SK-N-SH (cell line): ENCODE data around the gene MAEA. TPM values are rescaled to one million over a fixed set of nuclear protein-coding genes. Genes with fewer than 3 reads are reported as not detected.
A peak's percentile ranks its signal among the peaks of the same experiment; 100 is the strongest.

Source experiments
- CTCF ChIA-PET: fragments of 300-600, 350-600 bp; formaldehyde crosslinking; extraction: SDS; loops from one replicate; lab custom pipeline; 2021; lab: Yijun Ruan, JAX
- POLR2A ChIA-PET: fragments of 350-600 bp; sonication (Branson Sonifier 250); formaldehyde crosslinking; extraction: SDS; loops from one replicate; lab custom pipeline; 2020; ENCODE audit warnings: antibody characterized with exemption, inconsistent platforms; lab: Yijun Ruan, JAX
- DNase-seq: peaks from one replicate; pipeline ENCODE4 v3.0.0; 2012
- H2AFZ ChIP-seq: fragments of 200-600 bp; sonication (generic); 2 replicates; pipeline ENCODE4 v1.8.1; 2016; ENCODE audit warnings: antibody characterized with exemption, mild to moderate bottlenecking, low read depth
- H3F3A ChIP-seq: fragments of 200-600 bp; sonication (generic); replicated peaks from 2 replicates; pipeline ENCODE3; 2016; ENCODE audit warnings: antibody characterized with exemption, mild to moderate bottlenecking; ENCODE audit not compliant: insufficient read depth
- H3K27ac ChIP-seq, 2 experiments: fragments of 200-500 bp in 1 of 2; fragments of 200-600 bp in 1 of 2; sonication (Bioruptor generic) in 1 of 2; sonication (generic), shearing (Covaris generic) in 1 of 2; 2 replicates each; pipeline versions ENCODE4 v1.5.1 to v1.6.1; 2014 to 2016; ENCODE audit warnings: low read depth in 2 of 2, inconsistent platforms in 1 of 2, low read length in 1 of 2, mild to moderate bottlenecking in 1 of 2, mixed read lengths in 1 of 2
- H3K27me3 ChIP-seq: fragments of 200-600 bp; sonication (generic), shearing (Covaris generic); 2 replicates; pipeline ENCODE4 v1.6.1; 2016; ENCODE audit warnings: mixed run types; ENCODE audit not compliant: insufficient read depth
- H3K36me3 ChIP-seq, 2 experiments: fragments of 200-500 bp in 1 of 2; fragments of 200-600 bp in 1 of 2; sonication (Bioruptor generic) in 1 of 2; sonication (generic) in 1 of 2; replicated peaks in 1 of 2; 2 replicates each; pipeline versions ENCODE3 to v1.5.1; 2014 to 2016; ENCODE audit warnings: low read length in 1 of 2, mild to moderate bottlenecking in 1 of 2; ENCODE audit not compliant: insufficient read depth in 2 of 2, control insufficient read depth in 1 of 2
- H3K4me1 ChIP-seq, 2 experiments: fragments of 200-500 bp in 1 of 2; fragments of 200-600 bp in 1 of 2; sonication (Bioruptor generic) in 1 of 2; sonication (generic), shearing (Covaris generic) in 1 of 2; 2 replicates each; pipeline versions ENCODE4 v1.5.1 to v1.6.1; 2014 to 2016; ENCODE audit warnings: low read depth in 1 of 2, low read length in 1 of 2, mixed run types in 1 of 2; ENCODE audit not compliant: insufficient read depth in 2 of 2, control insufficient read depth in 1 of 2
- H3K4me2 ChIP-seq: fragments of 200-600 bp; sonication (generic), shearing (Covaris generic); 2 replicates; pipeline ENCODE4 v1.6.1; 2017; ENCODE audit warnings: mixed run types
- H3K4me3 ChIP-seq, 2 experiments: fragments of 200-500 bp in 1 of 2; fragments of 200-600 bp in 1 of 2; sonication (Bioruptor generic) in 1 of 2; sonication (generic), shearing (Covaris generic) in 1 of 2; 2 replicates each; pipeline versions ENCODE4 v1.5.1 to v1.8.1; 2014 to 2016; ENCODE audit warnings: low read depth in 2 of 2, inconsistent platforms in 1 of 2, low read length in 1 of 2, mild to moderate bottlenecking in 1 of 2, mixed read lengths in 1 of 2, moderate library complexity in 1 of 2
- H3K79me2 ChIP-seq: fragments of 200-600 bp; sonication (generic); 2 replicates; pipeline ENCODE4 v1.8.1; 2017; ENCODE audit warnings: mild to moderate bottlenecking; ENCODE audit not compliant: insufficient read depth
- H3K9ac ChIP-seq: fragments of 200-600 bp; sonication (generic); 2 replicates; pipeline ENCODE4 v1.6.1; 2017; ENCODE audit warnings: mixed run types
- H3K9me2 ChIP-seq: fragments of 200-600 bp; sonication (generic); 2 replicates; pipeline ENCODE4 v1.6.1; 2017; ENCODE audit warnings: mixed run types
- H3K9me3 ChIP-seq: fragments of 200-600 bp; sonication (generic); 2 replicates; pipeline ENCODE4 v1.6.1; 2017; ENCODE audit warnings: mixed run types, mild to moderate bottlenecking, moderate library complexity
- H4K20me1 ChIP-seq: fragments of 200-600 bp; sonication (generic); 2 replicates; pipeline ENCODE4 v1.6.1; 2017; ENCODE audit warnings: mild to moderate bottlenecking, mixed run types; ENCODE audit not compliant: insufficient read depth
- NFIC ChIP-seq: IDR thresholded peaks from 2 replicates; pipeline ENCODE4 v1.4.0; 2012; ENCODE audit warnings: borderline replicate concordance
- POLR2AphosphoS5 ChIP-seq: IDR thresholded peaks from 2 replicates; pipeline ENCODE4 v1.6.1; 2012; ENCODE audit warnings: low read depth, low read length
- SIN3A ChIP-seq: IDR thresholded peaks from 2 replicates; pipeline ENCODE4 v1.6.1; 2012; ENCODE audit warnings: low read depth, mild to moderate bottlenecking, low read length, moderate library complexity, borderline replicate concordance
- YY1 ChIP-seq: IDR thresholded peaks from 2 replicates; pipeline ENCODE4 v1.4.0; 2012; ENCODE audit warnings: low read depth, mild to moderate bottlenecking
- WGBS: methylation state at CpG from one replicate; pipeline ENCODE4 v1.1.6; 2017; ENCODE audit warnings: low lambda C conversion rate; 5-methylcytosine and 5-hydroxymethylcytosine counted together
- polyA plus RNA-seq, 3 experiments: library from polyadenylated mRNA; depleted of rRNA; stranded (reverse); fragments of >200 nt; gene quantifications; 2 replicates each; pipeline ENCODE4 v1.2.3, GENCODE V29; 2012
- TF ChIP-seq, protein P1 (sequence below): fragments of 200-600 bp; sonication (generic); IDR thresholded peaks from 2 replicates; pipeline ENCODE4 v1.6.1; 2017; ENCODE audit warnings: antibody characterized with exemption, mild to moderate bottlenecking, moderate library complexity
- TF ChIP-seq, protein P2 (sequence below): fragments of 150-350 bp; IDR thresholded peaks from 2 replicates; pipeline ENCODE4 v1.6.1; 2017; ENCODE audit warnings: antibody characterized with exemption, low read length, low read depth, borderline replicate concordance
- TF ChIP-seq, protein P3 (sequence below): IDR thresholded peaks from 2 replicates; pipeline ENCODE4 v1.4.0; 2012; ENCODE audit warnings: low read depth, borderline replicate concordance

The MAEA gene
- polyA plus RNA-seq, 1 of the 3 experiments (the other 2 are of a cell fraction) = 128 TPM

DNA sequence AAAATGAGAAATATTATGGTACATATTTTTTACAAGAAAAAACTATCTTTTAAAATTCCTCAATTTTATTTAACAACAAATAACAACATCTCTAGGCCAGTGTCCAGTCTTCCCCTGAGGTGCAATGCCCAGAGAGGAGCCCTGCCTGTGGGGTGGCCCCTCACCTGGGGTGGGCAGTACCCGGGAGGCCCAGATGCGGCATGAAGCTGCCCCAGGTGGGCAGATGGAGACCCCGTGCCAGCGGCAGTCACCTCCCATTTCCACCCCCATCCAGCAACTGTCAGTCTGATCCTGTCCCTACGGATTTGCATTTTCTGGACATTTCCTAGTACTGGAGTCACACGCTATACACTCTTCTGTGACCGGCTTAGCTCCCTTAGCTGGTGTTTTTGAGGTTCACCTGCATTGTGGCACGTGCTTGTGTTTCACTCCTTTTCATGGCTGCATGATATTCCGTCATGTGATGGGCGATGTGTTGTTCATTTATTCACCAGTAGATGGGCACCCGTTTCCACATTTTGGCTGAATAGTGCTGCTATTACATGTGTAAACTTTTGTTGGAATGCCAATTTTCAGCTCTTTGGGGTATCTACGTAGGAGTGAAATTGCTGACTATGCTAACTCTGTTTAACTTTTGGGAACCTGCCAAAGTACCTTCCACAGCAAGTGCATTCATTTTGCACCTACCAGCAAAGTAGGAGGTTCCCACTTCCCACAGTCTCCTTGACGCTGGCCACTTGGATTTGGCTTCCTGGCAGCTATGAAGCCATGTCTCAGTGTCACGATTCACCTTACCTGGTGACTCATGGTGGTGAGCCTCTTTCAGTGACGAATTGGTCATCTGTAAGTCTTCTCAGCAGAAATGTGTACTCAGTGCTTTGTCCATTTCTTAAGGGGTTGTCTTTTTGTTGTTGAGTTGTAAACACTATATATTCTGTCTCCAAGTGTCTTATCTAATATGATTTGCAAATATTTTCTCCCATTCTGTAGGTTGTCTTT, 11.7 kb upstream of the MAEA start:
- 51% methylated on average over 15 of the region's 15 CpGs for WGBS
- no peak overlapping the region for H3K9ac ChIP-seq
- no peak overlapping the region for H2AFZ ChIP-seq
- no peak overlapping the region for H3K27ac ChIP-seq
- H3K9me2 ChIP-seq = no peaks in the 10 kb centered on the region
- POLR2A ChIA-PET = no interaction called here
- TF ChIP-seq, protein P1, sequence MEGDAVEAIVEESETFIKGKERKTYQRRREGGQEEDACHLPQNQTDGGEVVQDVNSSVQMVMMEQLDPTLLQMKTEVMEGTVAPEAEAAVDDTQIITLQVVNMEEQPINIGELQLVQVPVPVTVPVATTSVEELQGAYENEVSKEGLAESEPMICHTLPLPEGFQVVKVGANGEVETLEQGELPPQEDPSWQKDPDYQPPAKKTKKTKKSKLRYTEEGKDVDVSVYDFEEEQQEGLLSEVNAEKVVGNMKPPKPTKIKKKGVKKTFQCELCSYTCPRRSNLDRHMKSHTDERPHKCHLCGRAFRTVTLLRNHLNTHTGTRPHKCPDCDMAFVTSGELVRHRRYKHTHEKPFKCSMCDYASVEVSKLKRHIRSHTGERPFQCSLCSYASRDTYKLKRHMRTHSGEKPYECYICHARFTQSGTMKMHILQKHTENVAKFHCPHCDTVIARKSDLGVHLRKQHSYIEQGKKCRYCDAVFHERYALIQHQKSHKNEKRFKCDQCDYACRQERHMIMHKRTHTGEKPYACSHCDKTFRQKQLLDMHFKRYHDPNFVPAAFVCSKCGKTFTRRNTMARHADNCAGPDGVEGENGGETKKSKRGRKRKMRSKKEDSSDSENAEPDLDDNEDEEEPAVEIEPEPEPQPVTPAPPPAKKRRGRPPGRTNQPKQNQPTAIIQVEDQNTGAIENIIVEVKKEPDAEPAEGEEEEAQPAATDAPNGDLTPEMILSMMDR = peak; percentile 30
- TF ChIP-seq, protein P2, sequence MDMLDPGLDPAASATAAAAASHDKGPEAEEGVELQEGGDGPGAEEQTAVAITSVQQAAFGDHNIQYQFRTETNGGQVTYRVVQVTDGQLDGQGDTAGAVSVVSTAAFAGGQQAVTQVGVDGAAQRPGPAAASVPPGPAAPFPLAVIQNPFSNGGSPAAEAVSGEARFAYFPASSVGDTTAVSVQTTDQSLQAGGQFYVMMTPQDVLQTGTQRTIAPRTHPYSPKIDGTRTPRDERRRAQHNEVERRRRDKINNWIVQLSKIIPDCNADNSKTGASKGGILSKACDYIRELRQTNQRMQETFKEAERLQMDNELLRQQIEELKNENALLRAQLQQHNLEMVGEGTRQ = no peak
- no peak for TF ChIP-seq POLR2AphosphoS5
- TF ChIP-seq, protein P3, sequence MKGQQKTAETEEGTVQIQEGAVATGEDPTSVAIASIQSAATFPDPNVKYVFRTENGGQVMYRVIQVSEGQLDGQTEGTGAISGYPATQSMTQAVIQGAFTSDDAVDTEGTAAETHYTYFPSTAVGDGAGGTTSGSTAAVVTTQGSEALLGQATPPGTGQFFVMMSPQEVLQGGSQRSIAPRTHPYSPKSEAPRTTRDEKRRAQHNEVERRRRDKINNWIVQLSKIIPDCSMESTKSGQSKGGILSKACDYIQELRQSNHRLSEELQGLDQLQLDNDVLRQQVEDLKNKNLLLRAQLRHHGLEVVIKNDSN = peak; percentile 34; the same call in 1 of the 2 replicates
- TF ChIP-seq, all 33 proteins: peak for 2
- H3K9me3 ChIP-seq = no peaks in the 10 kb centered on the region
- no peaks in the 10 kb centered on the region for H3K27me3 ChIP-seq
- no peak overlapping the region for H3K4me3 ChIP-seq
- H3F3A ChIP-seq = no peaks in the 10 kb centered on the region
- H3K79me2 ChIP-seq = no peaks in the 10 kb centered on the region
- no peak overlapping the region for H3K4me2 ChIP-seq
- no peaks in the 10 kb centered on the region for H4K20me1 ChIP-seq
- CTCF ChIA-PET = interaction anchor here (0.9 to 1.7 kb wide), 3 partner anchors 9 to 205 kb away, joined by 3 to 5 read pairs (median 4); no protein-coding TSS in a partner anchor
- H3K4me1 ChIP-seq = no peaks in the 10 kb centered on the region
- DNase-seq = no peak
- H3K36me3 ChIP-seq = no peaks in the 10 kb centered on the region

DNA sequence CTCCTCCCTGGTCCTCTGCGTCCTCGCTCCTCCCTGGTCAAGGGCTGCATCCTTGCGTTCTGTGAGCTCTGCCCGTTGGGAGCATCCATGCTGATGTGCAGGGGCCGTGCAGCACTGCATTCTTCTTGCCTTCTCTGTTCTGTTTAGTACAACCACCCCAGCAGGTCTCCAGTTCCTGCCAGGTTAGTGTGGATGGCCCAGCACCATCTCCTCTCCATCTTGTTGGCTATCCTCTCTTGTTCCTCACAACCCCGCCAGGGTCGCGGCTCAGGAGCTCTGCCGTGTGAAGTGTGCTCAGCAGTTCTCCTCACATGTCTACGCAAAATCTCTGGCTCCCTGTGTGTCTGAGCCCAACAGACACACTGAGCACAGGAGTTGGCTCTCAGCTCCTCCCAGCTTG, 10.4 kb upstream of the MAEA start:
- no peak for DNase-seq
- Histone ChIP-seq H3K9ac (no peak overlapping the region), H3K79me2 (no peaks in the 10 kb centered on the region), H4K20me1 (no peaks in the 10 kb centered on the region), H2AFZ (no peak overlapping the region), H3K4me2 (no peak overlapping the region), H3K36me3 (no peaks in the 10 kb centered on the region), H3K9me2 (no peaks in the 10 kb centered on the region), H3K27me3 (no peaks in the 10 kb centered on the region), H3K9me3 (no peaks in the 10 kb centered on the region), H3K27ac (no peak overlapping the region), H3F3A (no peaks in the 10 kb centered on the region), H3K4me1 (no peaks in the 10 kb centered on the region), H3K4me3 (no peak overlapping the region)
- ChIA-PET POLR2A (no interaction called here), CTCF (no interaction called here)
- TF ChIP-seq YY1 (no peak), SIN3A (no peak), NFIC (no peak)
- WGBS = 70% methylated on average over 10 of the region's 10 CpGs
